ENCODE data around the gene CGB5.

CGB5 gene

GRCh38 chr19:49091391-49092038, 47.9 kb downstream of the CGB5 start:
- no peak for TF ChIP-seq CTCF (IDR thresholded peaks at IDR 0.05; ENCODE audit: low read depth, low read length, missing control alignments)
- H3K4me3 ChIP-seq (replicated peaks; ENCODE audit: low read depth, low read length): no peak overlapping the region
- no peak for DNase-seq (ENCODE audit: extremely low read depth, low read depth)

- H3K4me3 ChIP-seq (replicated peaks; ENCODE audit: low read depth, low read length): no peak overlapping the region
- no peak for TF ChIP-seq CTCF (IDR thresholded peaks at IDR 0.05; ENCODE audit: low read depth, low read length, missing control alignments)
- no peak for DNase-seq (ENCODE audit: extremely low read depth, low read depth)
These were observed 49.0 kb downstream of the CGB5 start for GRCh38 chr19:49092686-49093085.

Data from HFF-Myc (cell line).